GM18520 (cell line): Measurements from ENCODE around the gene CSF3R.

ENCODE experiments used
- ATAC-seq: cut with Tn5 transposase; IDR thresholded peaks from one replicate; pipeline ENCODE4 v1.9.1; 2021; ENCODE audit not compliant: unreplicated experiment

CSF3R gene

DNA sequence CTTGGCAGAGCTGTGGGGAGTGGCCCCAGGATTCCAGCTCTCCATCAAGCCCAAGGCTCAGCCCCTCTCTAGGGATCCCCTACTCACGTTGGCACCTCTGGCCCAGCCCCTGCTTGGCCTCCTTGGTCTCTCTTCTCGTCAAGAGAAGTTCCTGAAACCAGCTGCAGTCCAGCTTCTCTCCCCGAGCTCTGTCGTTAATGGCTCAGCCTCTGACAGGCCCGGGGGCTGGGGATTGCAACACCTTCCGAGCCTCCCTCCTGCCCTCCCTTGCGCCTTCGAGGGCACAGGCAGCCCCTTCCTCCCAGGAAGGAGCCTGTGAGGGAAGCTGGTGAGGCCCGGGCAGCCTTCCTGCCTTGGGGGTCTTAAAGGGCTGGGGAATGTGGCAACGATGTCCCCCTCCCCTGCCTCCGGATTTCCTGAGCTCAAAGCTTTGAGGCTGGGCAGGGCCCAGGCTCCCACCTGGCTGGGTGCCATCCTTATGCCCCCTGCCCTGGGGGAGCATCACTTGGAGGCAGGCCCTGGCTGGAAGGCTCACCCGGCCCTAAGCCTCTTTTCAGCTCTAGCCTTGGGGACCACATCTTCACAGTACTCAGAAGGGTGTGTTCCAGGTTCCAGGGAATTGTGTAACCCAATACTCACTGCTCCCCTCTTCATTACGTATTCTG is at the start of gene CSF3R:
TSS of gene CSF3R (minus strand) at position 190 of the 665 bp plus-strand sequence. CDS start 3,417 bp downstream, outside the sequence.
- ATAC-seq = no peak

DNA sequence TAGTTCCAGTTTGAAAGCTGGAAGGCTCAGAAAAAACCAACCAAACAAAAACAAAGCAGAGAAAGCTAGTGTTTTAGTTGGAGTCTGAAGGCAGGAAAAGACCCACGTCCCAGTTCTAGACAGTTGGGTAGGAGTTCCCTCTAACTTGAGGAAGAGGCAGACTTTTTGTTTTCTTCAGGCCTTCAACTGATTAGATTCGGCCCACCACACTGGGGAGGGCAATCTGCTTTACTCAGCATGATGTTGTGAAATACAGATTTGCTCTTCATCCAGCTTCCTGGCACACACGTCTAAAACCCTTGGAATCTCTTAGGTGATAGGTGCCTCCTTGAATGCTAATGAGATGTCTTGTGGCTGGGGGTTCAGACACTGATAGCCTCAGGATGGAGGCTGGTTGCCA is 49.1 kb upstream of the CSF3R start:
- no peak for ATAC-seq

- no peak for ATAC-seq
Measured at GRCh38 chr1:36530791-36531190, 48.1 kb upstream of the CSF3R start.

DNA sequence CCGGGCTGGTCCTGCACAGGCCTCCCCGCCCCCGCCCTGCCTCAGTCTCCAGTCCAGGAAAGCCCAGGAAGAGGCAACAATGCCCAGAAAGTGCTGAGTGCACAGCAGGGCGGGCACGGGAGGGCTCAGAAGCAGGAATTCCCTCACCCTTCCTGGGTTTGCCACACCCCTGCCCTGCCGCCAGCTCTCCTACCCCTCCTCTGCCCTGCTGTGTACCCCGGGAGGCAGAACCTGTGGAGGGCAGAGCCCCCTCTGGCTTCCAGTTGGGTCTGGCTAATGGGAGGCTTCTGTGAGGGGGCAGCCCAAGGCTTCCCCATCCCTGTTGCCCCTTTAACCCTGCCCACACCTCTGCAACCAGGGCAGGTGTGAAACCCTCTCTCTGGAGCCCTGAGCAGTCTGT is 47.5 kb upstream of the CSF3R start:
- ATAC-seq = no peak

GRCh38 chr1:36529769-36530260 is 47.1 kb upstream of the CSF3R start:
- ATAC-seq = no peak

GRCh38 chr1:36528361-36529349 is 45.9 kb upstream of the CSF3R start:
- no peak for ATAC-seq

DNA sequence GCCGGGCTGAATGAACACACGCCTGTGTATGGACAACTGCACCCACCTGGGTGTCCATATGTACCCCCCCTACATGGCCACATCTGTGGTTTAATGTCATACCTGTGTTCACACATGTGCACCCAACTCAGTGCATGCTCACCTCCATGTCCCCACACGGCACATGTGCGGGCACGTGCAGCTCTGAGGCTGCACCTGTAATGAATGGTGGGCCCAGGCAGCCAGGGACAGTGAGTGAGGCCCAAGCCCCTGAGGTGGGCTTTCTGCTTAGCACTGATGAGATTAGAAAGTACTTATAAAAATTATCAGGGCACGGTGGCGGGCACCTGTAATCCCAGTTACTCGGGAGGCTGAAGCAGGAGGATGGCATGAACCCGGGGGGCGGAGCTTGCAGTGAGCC is 42.5 kb upstream of the CSF3R start:
- ATAC-seq = no peak

- ATAC-seq = no peak
Measured at GRCh38 chr1:36524359-36525062, 41.8 kb upstream of the CSF3R start.

DNA sequence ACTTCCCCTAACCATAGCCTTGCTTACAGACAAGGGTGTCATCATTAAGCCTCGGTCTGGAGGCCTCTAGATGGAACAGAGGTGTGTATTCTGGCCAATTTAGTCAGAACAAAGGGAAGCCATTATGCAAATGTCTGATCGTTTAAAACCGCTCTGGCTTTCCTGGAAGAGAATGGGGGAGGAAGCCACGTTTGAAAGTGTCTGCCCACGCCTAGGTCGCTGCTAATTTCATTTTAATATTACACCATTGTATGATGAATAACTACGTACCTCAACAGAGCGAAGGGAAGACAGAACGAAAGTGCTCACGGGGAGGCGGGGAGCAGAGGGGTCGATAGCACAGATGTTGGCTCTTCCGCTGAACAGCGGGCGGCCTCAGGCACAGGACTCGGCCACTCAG is 41.1 kb upstream of the CSF3R start:
- no peak for ATAC-seq

- ATAC-seq = no peak
Measured at GRCh38 chr1:36523230-36523495, 40.5 kb upstream of the CSF3R start.

DNA sequence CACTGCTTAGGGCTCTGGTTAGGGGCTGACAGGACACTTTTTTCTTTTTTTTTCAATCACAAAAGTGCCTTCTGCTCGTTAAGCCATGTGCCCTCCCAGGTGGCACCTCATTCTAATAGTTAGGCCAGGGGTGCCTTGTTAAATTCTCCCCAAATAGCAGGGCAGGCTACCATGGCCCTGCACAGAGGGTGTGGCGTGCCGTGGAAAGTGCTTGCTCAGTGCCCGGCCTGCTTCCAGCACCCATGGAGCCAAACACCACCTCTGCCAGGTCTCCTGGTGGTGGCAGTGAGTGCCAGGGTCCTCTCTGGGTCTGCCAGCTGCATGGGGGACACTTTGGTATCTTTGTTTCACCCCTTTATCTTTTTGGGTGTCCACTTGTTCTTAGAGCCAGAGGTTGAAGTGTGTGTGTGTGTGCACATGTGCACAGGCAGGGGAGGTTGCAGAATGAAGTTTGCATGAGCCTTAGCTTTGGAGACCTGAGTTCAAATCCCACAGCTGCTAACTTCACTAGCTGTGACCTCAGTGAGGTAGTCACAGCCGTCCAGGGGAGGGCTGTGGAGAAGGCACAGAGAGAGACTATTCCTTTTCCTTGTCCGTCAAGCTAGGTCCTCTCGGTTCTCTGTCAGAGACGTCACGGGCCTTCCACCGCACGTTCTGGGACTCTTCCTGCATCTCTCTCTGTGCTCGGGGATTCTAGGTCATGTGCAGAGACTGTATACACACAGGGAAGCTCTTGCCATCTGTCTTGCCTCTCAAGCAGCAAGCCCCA is 39.9 kb upstream of the CSF3R start:
- no peak for ATAC-seq

- no peak for ATAC-seq
Measured at GRCh38 chr1:36522021-36522420, 39.3 kb upstream of the CSF3R start.

GRCh38 chr1:36520771-36521420 is 38.2 kb upstream of the CSF3R start:
- ATAC-seq = no peak

DNA sequence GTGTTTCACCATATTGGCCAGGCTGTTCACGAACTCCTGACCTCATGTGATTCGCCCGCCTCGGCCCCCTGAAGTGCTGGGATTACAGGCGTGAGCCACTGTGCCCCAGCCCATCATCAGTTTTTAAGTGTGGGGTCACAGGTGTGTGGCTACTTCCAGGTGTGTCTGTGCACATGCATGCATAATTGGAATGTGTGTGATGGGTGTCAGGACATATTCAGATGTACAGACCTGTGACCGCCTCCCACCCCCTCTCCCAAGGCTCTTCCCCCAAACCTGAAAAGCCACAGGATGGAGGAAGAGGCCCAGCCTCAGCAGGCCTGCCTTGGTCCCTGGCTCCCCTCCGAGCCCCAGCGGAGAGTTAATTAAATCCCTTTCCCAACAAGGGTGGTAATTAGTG is 37.3 kb upstream of the CSF3R start:
- ATAC-seq = no peak

- ATAC-seq = no peak
Measured at GRCh38 chr1:36517011-36517771, 34.5 kb upstream of the CSF3R start.

DNA sequence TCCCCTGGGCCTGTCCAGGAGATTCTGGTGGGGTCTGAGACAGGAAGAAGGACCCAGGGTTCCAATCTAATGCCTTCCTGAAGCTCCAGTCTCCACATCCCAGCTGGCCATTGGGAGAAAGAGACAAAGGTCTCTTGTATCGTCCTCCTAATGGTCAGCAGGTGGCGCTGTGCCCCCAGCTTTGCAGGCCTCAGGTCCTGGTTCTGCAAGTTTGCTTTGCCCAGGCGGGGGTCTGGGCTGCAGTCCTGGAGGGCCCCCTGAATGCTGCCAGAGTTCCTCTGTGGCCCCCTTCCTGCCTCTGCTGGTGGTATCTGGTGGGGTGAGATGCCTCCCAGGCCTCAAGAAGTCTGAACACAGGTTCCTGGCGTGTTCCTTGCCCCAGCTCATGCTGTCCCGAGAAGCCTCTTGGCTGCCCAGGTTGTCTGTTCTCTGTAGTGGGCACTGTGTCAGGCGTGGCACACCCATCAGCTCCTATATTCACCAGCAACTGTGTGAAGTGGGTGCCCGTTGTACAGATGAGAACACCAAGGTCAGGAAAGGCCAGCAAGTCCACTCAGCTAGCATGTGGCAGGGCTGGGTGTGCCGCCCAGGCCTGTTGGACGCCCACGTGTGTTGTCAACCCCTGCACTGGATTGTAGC is 33.8 kb upstream of the CSF3R start:
- ATAC-seq = no peak

DNA sequence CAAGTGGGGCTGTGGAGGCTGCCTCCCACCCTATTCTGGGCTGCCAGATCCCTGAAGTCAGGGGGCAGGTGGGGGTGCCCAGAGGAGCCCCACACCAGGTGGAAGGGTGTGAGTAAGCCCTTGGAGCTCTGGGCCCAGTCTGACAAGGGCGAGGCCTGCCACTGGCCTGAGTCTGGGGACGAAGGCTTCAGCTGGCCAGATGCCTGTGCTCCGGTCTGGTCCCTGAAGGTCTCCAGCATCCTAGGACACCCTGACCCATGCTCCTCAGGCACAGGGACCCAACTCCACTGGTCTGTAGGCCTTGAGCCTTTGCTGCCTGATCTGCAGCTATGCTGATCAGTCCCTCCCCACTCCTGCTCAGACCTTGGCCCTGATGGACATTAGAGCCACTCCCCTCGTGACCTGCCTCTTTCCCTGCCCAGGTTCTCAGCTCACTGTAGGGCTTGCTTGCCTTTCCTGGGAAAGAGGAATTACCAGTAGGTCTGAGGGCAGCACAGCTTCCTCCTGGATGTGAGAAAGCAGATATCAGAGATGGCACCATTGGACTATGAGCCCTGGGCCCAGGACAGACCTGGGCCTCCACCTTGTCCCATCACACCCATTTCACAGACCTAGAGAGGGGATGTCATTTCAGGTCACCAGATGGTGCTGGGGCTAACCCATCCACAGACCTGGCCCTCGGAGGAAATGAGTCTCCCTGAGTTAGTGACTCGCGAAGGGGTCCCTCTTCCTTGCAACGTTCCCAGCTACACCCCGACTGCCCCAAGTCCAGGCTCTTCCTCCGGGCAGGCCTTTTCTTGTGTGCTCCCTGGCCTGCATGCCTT is 32.8 kb upstream of the CSF3R start:
- ATAC-seq = no peak

GRCh38 chr1:36514501-36514900 is 31.8 kb upstream of the CSF3R start:
- ATAC-seq = no peak
